Activated CD4-positive, CD25-positive, alpha-beta regulatory T cell treated with anti-CD3 and anti-CD28 coated beads, Interleukin-2, amount 50 U/mL, for 16 hours (primary cell): ENCODE measurements around the gene LRRC37A2.
"Not testable (repeated sequence)": the region's sequence is repeated elsewhere in the genome, so short reads cannot be mapped to it uniquely, and the experiment has no call there.

Experiments used
- DNase-seq: peaks from one replicate; pipeline ENCODE4 v3.0.0-alpha.2; 2020; ENCODE audit warnings: low read depth, low spot score

Gene LRRC37A2

DNA sequence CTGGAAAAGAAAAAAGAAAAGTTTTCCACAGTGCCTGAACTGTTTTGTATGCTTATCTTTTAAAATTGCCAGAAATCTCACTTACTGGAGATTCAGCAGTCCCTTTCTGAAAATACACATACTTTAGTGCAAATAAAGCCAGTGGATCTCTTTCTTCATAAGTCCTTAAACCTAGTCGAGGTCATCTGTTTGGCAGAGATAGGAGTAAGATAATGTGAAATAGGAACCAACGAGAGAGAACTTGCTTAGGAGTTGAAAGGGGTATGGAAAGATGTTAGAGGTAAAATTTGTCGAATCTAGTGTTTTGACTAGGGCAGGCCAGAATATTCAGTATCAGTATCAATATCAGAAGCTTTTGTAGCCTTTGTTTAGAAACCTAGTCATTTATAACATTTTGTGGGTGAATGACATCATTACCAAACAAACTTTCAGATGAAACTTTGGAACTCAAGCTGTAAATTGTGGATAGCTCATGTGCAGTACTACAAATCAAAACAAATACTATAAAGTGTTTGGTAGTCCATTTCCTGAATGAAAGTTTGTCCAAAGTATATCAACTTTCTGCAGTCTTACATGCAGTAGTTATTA, 86.2 kb downstream of the LRRC37A2 start:
- not testable (repeated sequence) for DNase-seq

DNA sequence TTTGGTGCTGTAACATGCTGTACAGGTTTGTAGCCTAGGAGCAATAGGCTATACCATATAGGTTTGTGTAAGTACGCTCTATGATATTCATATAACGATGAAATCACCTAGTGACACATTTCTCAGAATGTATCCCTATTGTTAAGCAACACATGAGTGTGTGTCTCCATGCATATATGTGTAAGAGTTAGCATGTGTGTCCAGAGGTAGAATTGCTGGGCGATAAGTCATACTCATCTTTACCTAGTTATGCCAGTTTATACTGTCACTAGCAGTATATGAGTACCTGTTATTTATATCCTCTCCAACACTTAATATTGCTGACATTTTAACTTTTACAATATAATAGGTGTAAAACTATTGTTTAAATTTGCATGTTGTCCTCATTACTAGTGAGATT, 88.5 kb downstream of the LRRC37A2 start:
- not testable (repeated sequence) for DNase-seq

DNA sequence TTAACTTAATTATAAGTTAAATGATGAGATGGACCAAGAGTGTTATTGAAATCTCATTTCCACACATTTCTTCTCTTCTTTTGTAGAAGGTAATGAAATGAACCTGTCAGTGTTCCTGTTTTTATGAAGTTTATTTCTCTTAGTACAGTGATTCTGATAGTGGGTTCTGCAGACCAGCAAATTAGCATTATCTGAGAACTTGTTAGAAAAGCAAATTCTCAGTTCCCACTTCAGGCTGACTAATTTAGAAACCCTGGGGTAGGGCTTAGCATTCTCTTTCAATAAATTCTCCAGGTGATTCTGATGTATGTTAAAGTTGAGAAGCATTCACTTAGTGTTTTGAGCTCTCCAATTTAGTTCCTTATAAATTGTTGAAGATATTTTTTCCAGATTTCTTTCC, 90.9 kb downstream of the LRRC37A2 start:
- not testable (repeated sequence) for DNase-seq
